SW 1271 (cell line): ENCODE data around the gene RNF187.

Experiments used
- DNase-seq, 2 experiments: peaks; one replicate each; lab custom pipeline; 2025; lab: John Stamatoyannopoulos, UW

RNF187 gene

GRCh38 chr1:228544921-228545591 lies 57.9 kb downstream of the RNF187 start:
- DNase-seq = no peak
